HCT116 (cell line): ENCODE data around the gene CFAP74. TPM values are rescaled to one million over a fixed set of nuclear protein-coding genes. Genes with fewer than 3 reads are reported as not detected.
A peak's percentile ranks its signal among the peaks of the same experiment; 100 is the strongest.

Experiments used
- ATAC-seq: fragments of 200-7000 bp; cut with Tn5 transposase; 2 replicates; pipeline ENCODE4 v1.9.1; 2020; ENCODE audit warnings: mild to moderate bottlenecking, moderate library complexity
- BruUV-seq: library from RNA; stranded (reverse); fragments of 400-500 nt; replicated peaks from 2 replicates; lab custom pipeline; 2021; lab: Mats Ljungman, UMichigan
- CTCF ChIA-PET: fragments of 300-600 bp; sonication (Branson Sonifier 250); formaldehyde crosslinking; loops from one replicate; lab custom pipeline; 2021; ENCODE audit warnings: antibody characterized with exemption; lab: Charles Lee
- POLR2A ChIA-PET: fragments of 300-600, 350-600 bp; sonication (Branson Sonifier 250); formaldehyde crosslinking; loops from one replicate; lab custom pipeline; 2021; ENCODE audit warnings: antibody characterized with exemption; lab: Charles Lee
- RAD21 ChIA-PET, 2 experiments: fragments of 300-600 bp; sonication (Branson Sonifier 250); formaldehyde crosslinking; loops; one replicate each; lab custom pipeline; 2023; ENCODE audit warnings: low total read pairs in 2 of 2; ENCODE audit not compliant: uncharacterized antibody in 2 of 2, unreplicated experiment in 2 of 2, low non-redundant PET in 1 of 2; lab: Charles Lee
- DNase-seq: peaks from one replicate; pipeline ENCODE4 v3.0.0-alpha.2; 2010; ENCODE audit warnings: low read depth, low spot score
- H2AFZ ChIP-seq: fragments of 200-600 bp; shearing (Covaris generic), sonication (generic); 2 replicates; pipeline ENCODE4 v1.6.1; 2017; ENCODE audit warnings: low read depth, mixed run types, mixed read lengths, antibody characterized with exemption, low read length; ENCODE audit not compliant: poor library complexity, severe bottlenecking
- H3K27ac ChIP-seq: 2 replicates; pipeline ENCODE4 v1.5.1; 2012; ENCODE audit warnings: low read depth, low read length
- H3K27me3 ChIP-seq: fragments of 200-600 bp; sonication (generic); 2 replicates; pipeline ENCODE4 v1.6.1; 2016; ENCODE audit warnings: mixed run types, low read length, mixed read lengths; ENCODE audit not compliant: insufficient read depth
- H3K36me3 ChIP-seq, 2 experiments: fragments of 200-500 bp in 1 of 2; fragments of 200-600 bp in 1 of 2; sonication (Bioruptor generic) in 1 of 2; sonication (generic) in 1 of 2; 2 replicates each; pipeline versions ENCODE4 v1.5.1 to v1.6.1; 2014 to 2016; ENCODE audit warnings: low read length in 2 of 2, inconsistent platforms in 1 of 2, mixed read lengths in 1 of 2, mixed run types in 1 of 2; ENCODE audit not compliant: insufficient read depth in 2 of 2, control insufficient read depth in 1 of 2
- H3K4me1 ChIP-seq, 2 experiments: fragments of 200-600 bp in 1 of 2; sonication (generic) in 1 of 2; 2 replicates each; pipeline versions ENCODE4 v1.5.1 to v1.6.1; 2012 to 2017; ENCODE audit warnings: low read length in 2 of 2, inconsistent platforms in 1 of 2, mild to moderate bottlenecking in 1 of 2, mixed read lengths in 1 of 2, mixed run types in 1 of 2, moderate library complexity in 1 of 2; ENCODE audit not compliant: insufficient read depth in 2 of 2, control insufficient read depth in 1 of 2
- H3K4me2 ChIP-seq: fragments of 200-600 bp; sonication (generic); 2 replicates; pipeline ENCODE4 v1.6.1; 2017; ENCODE audit warnings: mixed run types, low read length, mixed read lengths
- H3K4me3 ChIP-seq, 2 experiments: fragments of 200-600 bp in 1 of 2; sonication (generic) in 1 of 2; replicated peaks in 1 of 2; 2 replicates each; pipeline ENCODE4 v1.5.1; 2011 to 2016; ENCODE audit warnings: low read length in 2 of 2, control low read depth in 1 of 2, low read depth in 1 of 2, mild to moderate bottlenecking in 1 of 2, mixed read lengths in 1 of 2, mixed run types in 1 of 2
- H3K79me2 ChIP-seq: fragments of 200-600 bp; sonication (generic); 2 replicates; pipeline ENCODE4 v1.6.1; 2017; ENCODE audit warnings: mild to moderate bottlenecking, mixed run types, low read length, moderate library complexity, mixed read lengths; ENCODE audit not compliant: insufficient read depth
- H3K9ac ChIP-seq: fragments of 200-600 bp; sonication (generic); 2 replicates; pipeline ENCODE4 v1.6.1; 2016; ENCODE audit warnings: low read length, mixed read lengths
- H3K9me2 ChIP-seq: fragments of 200-600 bp; sonication (generic), shearing (Covaris generic); 2 replicates; pipeline ENCODE4 v1.6.1; 2017; ENCODE audit warnings: mixed run types, mild to moderate bottlenecking, moderate library complexity; ENCODE audit not compliant: insufficient read depth
- H3K9me3 ChIP-seq, 2 experiments: fragments of 200-500 bp in 1 of 2; fragments of 200-600 bp in 1 of 2; sonication (Bioruptor generic) in 1 of 2; sonication (generic) in 1 of 2; 2 replicates each; pipeline ENCODE4 v1.6.1; 2014 to 2017; ENCODE audit warnings: low read length in 2 of 2, mixed read lengths in 2 of 2, inconsistent platforms in 1 of 2, low read depth in 1 of 2, mild to moderate bottlenecking in 1 of 2, mixed run types in 1 of 2, moderate library complexity in 1 of 2; ENCODE audit not compliant: control insufficient read depth in 1 of 2, insufficient read depth in 1 of 2
- H4K20me1 ChIP-seq: fragments of 200-600 bp; sonication (generic), shearing (Covaris generic); 2 replicates; pipeline ENCODE4 v1.6.1; 2017; ENCODE audit warnings: mixed run types, mild to moderate bottlenecking, moderate library complexity; ENCODE audit not compliant: insufficient read depth
- CTCF ChIP-seq, 3 experiments: fragments of 200-600 bp in 1 of 3; sonication (generic) in 1 of 3; IDR thresholded peaks in 2 of 3; conservative IDR thresholded peaks in 1 of 3; 2 replicates each; pipeline ENCODE4 v1.5.1; 2012 to 2017; ENCODE audit warnings: low read depth in 2 of 3, low read length in 2 of 3, antibody characterized with exemption in 1 of 3, borderline replicate concordance in 1 of 3, control low read depth in 1 of 3, mild to moderate bottlenecking in 1 of 3, mixed read lengths in 1 of 3, mixed run types in 1 of 3, moderate library complexity in 1 of 3; ENCODE audit not compliant: insufficient read depth in 1 of 3
- EGR1 ChIP-seq: IDR thresholded peaks from 2 replicates; pipeline ENCODE4 v1.6.1; 2012; ENCODE audit warnings: low read depth
- ELF1 ChIP-seq: IDR thresholded peaks from 2 replicates; pipeline ENCODE4 v1.6.1; 2012; ENCODE audit warnings: low read depth, borderline replicate concordance
- EZH2 ChIP-seq: fragments of 200-600 bp; sonication (generic); IDR thresholded peaks from 2 replicates; pipeline ENCODE4 v1.6.1; 2017; ENCODE audit warnings: antibody characterized with exemption, mixed run types
- EZH2phosphoT487 ChIP-seq: fragments of 200-600 bp; IDR thresholded peaks from 2 replicates; pipeline ENCODE4 v1.6.1; 2018; ENCODE audit warnings: antibody characterized with exemption, borderline replicate concordance
- POLR2A ChIP-seq: IDR thresholded peaks from 2 replicates; pipeline ENCODE4 v1.7.0; 2011; ENCODE audit warnings: borderline replicate concordance; ENCODE audit not compliant: insufficient read depth, insufficient read length; ENCODE audit errors: extremely low read depth
- SP1 ChIP-seq: IDR thresholded peaks from 2 replicates; pipeline ENCODE4 v1.6.1; 2012; ENCODE audit warnings: low read depth
- ZBTB33 ChIP-seq: IDR thresholded peaks from 2 replicates; pipeline ENCODE4 v1.6.1; 2011; ENCODE audit warnings: mild to moderate bottlenecking, low read length, moderate library complexity; ENCODE audit not compliant: insufficient replicate concordance; ENCODE audit errors: extremely low read depth
- ZFX ChIP-seq: fragments of 450-650 bp; IDR thresholded peaks from 2 replicates; pipeline ENCODE4 v1.6.1; 2017
- intact Hi-C: fragments of 100-400 bp; cut with micrococcal nuclease; formaldehyde crosslinking; loops from 2 replicates; pipeline ENCODE4 v1.10.0; 2022
- total RNA-seq: library from RNA; stranded (reverse); gene quantifications from one replicate; pipeline ENCODE4 v1.2.1, GENCODE V29; 2021; ENCODE audit not compliant: unreplicated experiment
- TF ChIP-seq, protein P1 (sequence below): IDR thresholded peaks from 2 replicates; pipeline ENCODE4 v1.6.1; 2012; ENCODE audit warnings: low read depth

The CFAP74 gene
- total RNA-seq, 1 experiment from 2014 or later: 4.9 TPM

DNA sequence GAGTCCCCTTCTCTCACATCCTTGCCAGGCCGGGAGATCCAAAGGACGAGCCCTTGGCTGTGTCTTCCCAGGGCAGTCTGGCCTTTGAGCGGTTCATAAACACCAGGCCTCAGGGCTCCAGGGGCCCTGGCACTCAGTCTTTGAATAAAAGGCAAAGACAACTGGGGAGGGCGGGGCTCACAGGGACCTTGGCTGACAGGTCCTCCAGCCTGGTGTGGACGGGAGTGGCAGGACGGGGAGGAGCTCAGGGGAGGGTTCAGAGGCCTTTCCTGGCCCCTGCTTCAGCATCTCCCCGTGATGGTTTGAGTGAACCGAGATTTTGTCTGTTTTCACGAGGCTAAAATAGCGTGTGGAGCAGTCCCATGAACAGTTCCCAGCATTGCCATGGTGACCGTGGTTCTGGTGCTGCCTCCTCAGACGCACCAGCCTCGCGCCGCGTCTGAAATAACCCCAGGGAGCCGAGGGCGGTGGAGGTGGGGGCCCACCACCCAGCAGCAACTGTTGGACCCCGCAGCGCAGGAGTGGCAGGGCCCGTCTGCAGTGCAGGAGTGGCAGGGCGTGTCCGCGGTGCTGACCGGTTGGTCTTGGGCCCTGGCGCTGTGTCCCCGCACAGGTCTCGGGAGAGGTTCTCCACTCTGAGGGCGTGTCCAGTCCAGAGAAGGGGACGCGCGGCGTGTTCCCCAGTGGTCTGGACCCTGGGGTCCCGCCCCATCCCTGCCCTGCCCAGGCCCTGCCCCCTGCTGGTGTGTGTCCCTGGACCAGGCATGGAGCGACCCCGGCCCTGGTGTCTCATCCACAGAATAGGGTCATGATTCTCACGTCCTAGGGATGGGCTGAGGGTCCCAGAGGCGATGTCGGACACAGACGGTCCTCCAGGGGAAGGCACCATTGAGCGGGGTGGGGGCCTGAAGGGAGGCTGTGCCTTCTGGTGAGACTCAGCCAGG lies 39.5 kb upstream of the CFAP74 start:
- H3K9ac ChIP-seq: no peak overlapping the region
- H4K20me1 ChIP-seq: no peaks in the 10 kb centered on the region
- no peak overlapping the region for H3K4me3 ChIP-seq
- DNase-seq (no peak), ATAC-seq (no peak)
- CTCF ChIA-PET: interaction anchor here (1.4 to 4.1 kb wide), 3 partner anchors 55 to 134 kb away, joined by 3 to 52 read pairs (median 31); no protein-coding TSS in a partner anchor
- BruUV-seq: no TSS peak
- H3K4me2 ChIP-seq: no peak overlapping the region
- POLR2A ChIA-PET: no interaction called here
- H2AFZ ChIP-seq: no peak overlapping the region
- H3K9me3 ChIP-seq: no peaks in the 10 kb centered on the region
- no peaks in the 10 kb centered on the region for H3K27me3 ChIP-seq
- H3K79me2 ChIP-seq: no peaks in the 10 kb centered on the region
- intact Hi-C loops: no loop called here
- H3K27ac ChIP-seq: no peak overlapping the region
- TF ChIP-seq ZFX: no peak
- TF ChIP-seq EGR1: no peak
- peak in 1 of 3 experiments; percentile 10; a peak in 1 of 6 replicates for TF ChIP-seq CTCF (IDR thresholded peaks at IDR 0.05 in 2 of 3, conservative IDR thresholded peaks at IDR 0.05 in 1 of 3; ENCODE audit: borderline replicate concordance in 1 of 3, insufficient read depth in 1 of 3, low read depth in 2 of 3, low read length in 2 of 3)
- TF ChIP-seq, all 23 proteins: peak for 1
- Histone ChIP-seq H3K36me3 (no peaks in the 10 kb centered on the region), H3K4me1 (peaks cover 5 to 23% of the 10 kb centered on the region in 2 experiments; a peak in 3 of 4 replicates), H3K9me2 (no peaks in the 10 kb centered on the region)
- RAD21 ChIA-PET: interaction anchor here in 1 of 2 experiments (1.8 kb wide), 3 partner anchors 83 to 135 kb away, joined by 4 to 8 read pairs (median 5); no protein-coding TSS in a partner anchor

DNA sequence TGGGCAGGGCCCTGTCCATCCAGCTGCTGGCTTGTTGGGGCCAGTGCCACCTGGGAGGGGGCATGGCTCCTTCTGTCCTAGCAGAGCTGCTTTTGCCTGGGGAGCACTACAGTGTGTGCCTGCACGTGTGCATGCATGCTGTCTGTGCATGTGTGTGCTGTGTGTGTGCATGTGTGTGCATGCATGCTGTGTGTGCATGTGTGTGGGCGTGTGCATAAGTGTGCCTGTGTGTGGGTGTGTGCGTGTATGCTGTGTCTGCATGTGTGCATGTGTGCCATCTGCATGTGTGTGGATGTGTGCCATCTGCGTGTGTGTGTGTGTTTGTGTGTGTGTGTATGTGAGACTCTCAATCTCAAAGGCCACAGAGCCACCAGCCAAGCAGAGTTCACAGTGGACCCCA lies 38.3 kb upstream of the CFAP74 start:
- no peaks in the 10 kb centered on the region for H3K9me2 ChIP-seq
- H3K4me2 ChIP-seq: no peak overlapping the region
- no peak overlapping the region for H3K9ac ChIP-seq
- H3K79me2 ChIP-seq: no peaks in the 10 kb centered on the region
- ATAC-seq (no peak), DNase-seq (no peak)
- H3K27me3 ChIP-seq: no peaks in the 10 kb centered on the region
- POLR2A ChIA-PET: no interaction called here
- CTCF ChIA-PET: no interaction called here
- no peak overlapping the region for H2AFZ ChIP-seq
- no peaks in the 10 kb centered on the region for H4K20me1 ChIP-seq
- H3K36me3 ChIP-seq: no peaks in the 10 kb centered on the region
- H3K4me1 ChIP-seq: peaks cover 3 to 21% of the 10 kb centered on the region in 2 experiments; a peak in 3 of 4 replicates
- BruUV-seq: no TSS peak
- no peak overlapping the region for H3K4me3 ChIP-seq
- no peaks in the 10 kb centered on the region for H3K9me3 ChIP-seq
- RAD21 ChIA-PET: no interaction called here
- H3K27ac ChIP-seq: no peak overlapping the region
- intact Hi-C loops: no loop called here
- no peak for TF ChIP-seq EZH2
- no peak for TF ChIP-seq EZH2phosphoT487
- TF ChIP-seq, protein P1, sequence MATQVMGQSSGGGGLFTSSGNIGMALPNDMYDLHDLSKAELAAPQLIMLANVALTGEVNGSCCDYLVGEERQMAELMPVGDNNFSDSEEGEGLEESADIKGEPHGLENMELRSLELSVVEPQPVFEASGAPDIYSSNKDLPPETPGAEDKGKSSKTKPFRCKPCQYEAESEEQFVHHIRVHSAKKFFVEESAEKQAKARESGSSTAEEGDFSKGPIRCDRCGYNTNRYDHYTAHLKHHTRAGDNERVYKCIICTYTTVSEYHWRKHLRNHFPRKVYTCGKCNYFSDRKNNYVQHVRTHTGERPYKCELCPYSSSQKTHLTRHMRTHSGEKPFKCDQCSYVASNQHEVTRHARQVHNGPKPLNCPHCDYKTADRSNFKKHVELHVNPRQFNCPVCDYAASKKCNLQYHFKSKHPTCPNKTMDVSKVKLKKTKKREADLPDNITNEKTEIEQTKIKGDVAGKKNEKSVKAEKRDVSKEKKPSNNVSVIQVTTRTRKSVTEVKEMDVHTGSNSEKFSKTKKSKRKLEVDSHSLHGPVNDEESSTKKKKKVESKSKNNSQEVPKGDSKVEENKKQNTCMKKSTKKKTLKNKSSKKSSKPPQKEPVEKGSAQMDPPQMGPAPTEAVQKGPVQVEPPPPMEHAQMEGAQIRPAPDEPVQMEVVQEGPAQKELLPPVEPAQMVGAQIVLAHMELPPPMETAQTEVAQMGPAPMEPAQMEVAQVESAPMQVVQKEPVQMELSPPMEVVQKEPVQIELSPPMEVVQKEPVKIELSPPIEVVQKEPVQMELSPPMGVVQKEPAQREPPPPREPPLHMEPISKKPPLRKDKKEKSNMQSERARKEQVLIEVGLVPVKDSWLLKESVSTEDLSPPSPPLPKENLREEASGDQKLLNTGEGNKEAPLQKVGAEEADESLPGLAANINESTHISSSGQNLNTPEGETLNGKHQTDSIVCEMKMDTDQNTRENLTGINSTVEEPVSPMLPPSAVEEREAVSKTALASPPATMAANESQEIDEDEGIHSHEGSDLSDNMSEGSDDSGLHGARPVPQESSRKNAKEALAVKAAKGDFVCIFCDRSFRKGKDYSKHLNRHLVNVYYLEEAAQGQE: no peak
- TF ChIP-seq ZBTB33: no peak
- TF ChIP-seq ELF1: no peak
- TF ChIP-seq SP1: no peak
- no peak for TF ChIP-seq POLR2A
